HepG2 (cell line): ENCODE measurements around the gene TAGLN. TPM values are rescaled to one million over a fixed set of nuclear protein-coding genes. Genes with fewer than 3 reads are reported as not detected.

Experiments used
- ATAC-seq: fragments of 200-7000 bp; cut with Tn5 transposase; 3 replicates; pipeline ENCODE4 v1.9.1; 2020; ENCODE audit warnings: mild to moderate bottlenecking, moderate library complexity
- BruUV-seq: library from RNA; stranded (reverse); fragments of 400-500 nt; replicated peaks from 2 replicates; lab custom pipeline; 2021; lab: Mats Ljungman, UMichigan
- CTCF ChIA-PET: fragments of 300-600 bp; formaldehyde crosslinking; extraction: SDS; loops from one replicate; lab custom pipeline; 2021; ENCODE audit warnings: low total read pairs, inconsistent platforms, low intra/inter-chr PET ratio; lab: Yijun Ruan, JAX
- POLR2A ChIA-PET: fragments of 350-600 bp; sonication (Branson Sonifier 250); formaldehyde crosslinking; loops from one replicate; lab custom pipeline; 2020; ENCODE audit warnings: antibody characterized with exemption, inconsistent platforms; lab: Yijun Ruan, JAX
- DNase-seq: peaks from one replicate; pipeline ENCODE4 v3.0.0-alpha.2; 2015; ENCODE audit warnings: low spot score
- FAIRE-seq: peaks from 3 replicates; lab custom pipeline; 2011; peaks lifted over from hg19 to GRCh38; lab: Jason Lieb, UNC
- H2AFZ ChIP-seq: one replicate; pipeline ENCODE4 v1.6.1; 2011; ENCODE audit warnings: low read length, inconsistent platforms
- H3K27ac ChIP-seq: fragments of 300-600 bp; 3 replicates; pipeline ENCODE4 v1.8.0; 2011; ENCODE audit warnings: mixed run types, mild to moderate bottlenecking, mixed read lengths, low read length, inconsistent platforms; ENCODE audit not compliant: insufficient read depth; ENCODE audit errors: extremely low read length
- H3K27me3 ChIP-seq, 2 experiments: fragments of 200-600 bp in 1 of 2; 2 replicates in 1 of 2; 3 replicates in 1 of 2; pipeline versions ENCODE4 v1.6.0 to v1.8.0; 2011; ENCODE audit warnings: low read length in 2 of 2, mild to moderate bottlenecking in 2 of 2, moderate library complexity in 2 of 2, inconsistent platforms in 1 of 2; ENCODE audit not compliant: insufficient read depth in 2 of 2, control insufficient read depth in 1 of 2
- H3K36me3 ChIP-seq, 2 experiments: fragments of 200-600 bp in 1 of 2; replicated peaks in 1 of 2; 2 replicates in 1 of 2; 3 replicates in 1 of 2; pipeline versions ENCODE4 v1.5.1 to v1.8.0; 2011; ENCODE audit warnings: low read length in 2 of 2, inconsistent platforms in 1 of 2; ENCODE audit not compliant: insufficient read depth in 2 of 2, control insufficient read depth in 1 of 2
- H3K4me1 ChIP-seq: 2 replicates; pipeline ENCODE4 v1.5.1; 2012; ENCODE audit warnings: low read length, inconsistent platforms; ENCODE audit not compliant: insufficient read depth
- H3K4me2 ChIP-seq: 2 replicates; pipeline ENCODE4 v1.6.0; 2011; ENCODE audit warnings: low read depth, low read length, inconsistent platforms
- H3K4me3 ChIP-seq, 3 experiments: fragments of 200-600 bp in 1 of 3; sonication (generic), shearing (Covaris generic) in 1 of 3; replicated peaks in 1 of 3; 2 replicates each; pipeline ENCODE4 v1.5.1; 2011 to 2016; ENCODE audit warnings: low read length in 3 of 3, inconsistent platforms in 2 of 3, low read depth in 2 of 3, mild to moderate bottlenecking in 2 of 3, control low read depth in 1 of 3, mixed read lengths in 1 of 3; ENCODE audit not compliant: insufficient read depth in 1 of 3
- H3K79me2 ChIP-seq: one replicate; pipeline ENCODE4 v1.6.1; 2011; ENCODE audit warnings: low read length, inconsistent platforms; ENCODE audit not compliant: insufficient read depth
- H3K9ac ChIP-seq: 2 replicates; pipeline ENCODE4 v1.6.0; 2011; ENCODE audit warnings: mild to moderate bottlenecking, low read depth, low read length, inconsistent platforms; ENCODE audit not compliant: insufficient read depth
- H3K9me3 ChIP-seq: 2 replicates; pipeline ENCODE4 v1.5.1; 2012; ENCODE audit warnings: mild to moderate bottlenecking, low read length
- H4K20me1 ChIP-seq: 2 replicates; pipeline ENCODE4 v1.6.0; 2011; ENCODE audit warnings: inconsistent platforms, mild to moderate bottlenecking, low read length, moderate library complexity; ENCODE audit not compliant: insufficient read depth
- CAMTA2 ChIP-seq: sonication (generic); formaldehyde crosslinking; IDR thresholded peaks from 2 replicates; pipeline ENCODE4 v1.4.0; 2020; ENCODE audit warnings: mild to moderate bottlenecking, missing genetic modification reagents, borderline replicate concordance
- E2F2 ChIP-seq: sonication (generic); formaldehyde crosslinking; IDR thresholded peaks from 2 replicates; pipeline ENCODE4 v1.4.0; 2020; ENCODE audit warnings: missing genetic modification reagents, borderline replicate concordance
- MTA3 ChIP-seq: sonication (generic); formaldehyde crosslinking; IDR thresholded peaks from 2 replicates; pipeline ENCODE4 v1.4.0; 2020; ENCODE audit warnings: missing genetic modification reagents
- SP5 ChIP-seq: IDR thresholded peaks from 2 replicates; pipeline ENCODE4 v1.6.1; 2016; ENCODE audit warnings: low read depth, borderline replicate concordance
- ZNF652 ChIP-seq: IDR thresholded peaks from 2 replicates; pipeline ENCODE4 v1.6.1; 2016; ENCODE audit warnings: low read depth, borderline replicate concordance
- WGBS: methylation state at CpG from one replicate; pipeline ENCODE4 v1.1.6; 2017; ENCODE audit warnings: low lambda C conversion rate; 5-methylcytosine and 5-hydroxymethylcytosine counted together
- in situ Hi-C: cut with HindIII; loops from 2 replicates; pipeline ENCODE4 v1.10.0; 2017; ENCODE audit warnings: low pct_unique_long_range_greater_than_20kb; ENCODE audit not compliant: extremely low pct_ligation_motif_present
- intact Hi-C: fragments of 100-400 bp; cut with micrococcal nuclease; formaldehyde crosslinking; loops from one replicate; pipeline ENCODE4 v1.10.0; 2022; ENCODE audit not compliant: unreplicated experiment
- polyA plus RNA-seq, 8 experiments: library from polyadenylated mRNA; depleted of rRNA in 3 of 8; stranded (reverse) in 7 of 8; unstranded in 1 of 8; fragments of >200 nt; fragmentation: Illumina TruSeq in 4 of 8; extraction: Trizol in 4 of 8; gene quantifications; 2 replicates each; pipeline versions ENCODE4 v1.2.1 to v1.2.3, GENCODE V29; 2011 to 2016; ENCODE audit warnings: low read depth in 4 of 8, missing spikeins in 1 of 8, mixed read lengths in 1 of 8; ENCODE audit not compliant: insufficient read depth in 1 of 8
- total RNA-seq, 5 experiments: library from RNA; depleted of rRNA; stranded (reverse); fragments of >200 nt; fragmentation: Illumina TruSeq; extraction: Trizol; gene quantifications; 2 replicates each; pipeline ENCODE4 v1.2.3, GENCODE V29; 2016; ENCODE audit warnings: low read depth in 1 of 5
- TF ChIP-seq, protein P1 (sequence below): sonication (generic); formaldehyde crosslinking; IDR thresholded peaks from 2 replicates; pipeline ENCODE4 v1.5.0; 2020; ENCODE audit warnings: mild to moderate bottlenecking, missing genetic modification reagents, borderline replicate concordance

The TAGLN gene
- total and polyA plus RNA-seq, 2 of the 13 experiments (the other 11 are each of a cell fraction or from before 2014, with no cell fraction given): 12.6 to 75.4 TPM

DNA sequence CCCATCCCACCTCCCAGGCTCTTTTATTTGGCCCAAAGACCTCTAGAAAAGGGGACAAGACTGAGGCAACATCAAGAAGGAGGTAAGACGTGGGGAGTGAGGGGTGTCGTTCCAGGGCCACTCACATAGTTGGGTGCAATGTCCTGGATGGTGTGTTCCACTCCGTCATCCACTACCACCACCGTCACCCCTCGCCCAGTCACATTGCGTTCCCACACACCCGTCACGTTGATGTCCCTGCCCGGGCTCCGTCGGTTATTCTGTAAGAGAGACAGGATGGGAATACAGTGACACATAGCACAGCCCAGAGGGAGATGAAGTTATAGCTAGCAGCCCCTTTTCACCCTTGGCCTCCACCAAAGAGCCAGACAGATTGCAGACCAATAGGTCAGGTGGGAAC, 28.9 kb downstream of the TAGLN start:
- Histone ChIP-seq H3K36me3 (peaks cover 2 to 9% of the 10 kb centered on the region in 2 experiments; a peak in 1 of 5 replicates), H4K20me1 (no peaks in the 10 kb centered on the region), H3K27ac (no peak overlapping the region), H3K4me1 (peaks cover 32% of the 10 kb centered on the region), H3K9ac (no peak overlapping the region), H3K4me3 (no peak overlapping the region), H3K27me3 (no peaks in the 10 kb centered on the region), H2AFZ (no peak overlapping the region), H3K79me2 (peaks cover 3% of the 10 kb centered on the region), H3K4me2 (no peak overlapping the region), H3K9me3 (no peaks in the 10 kb centered on the region)
- in situ Hi-C loops: no loop called here
- intact Hi-C loops: loop anchor here (10.0 kb wide), 1 partner anchor 123 kb away; no protein-coding TSS in a partner anchor
- ChIA-PET POLR2A (no interaction called here), CTCF (interaction anchor here (3.0 kb wide), 1 partner anchor 47 kb away, joined by 32 read pairs; no protein-coding TSS in a partner anchor)
- 95% methylated on average over 11 of the region's 11 CpGs for WGBS
- TF ChIP-seq E2F2 (no peak), SP5 (CRISPR knock-in tag) (no peak)
- DNase-seq: no peak
- no peak for FAIRE-seq
- no peak for ATAC-seq
- BruUV-seq: no TSS peak

DNA sequence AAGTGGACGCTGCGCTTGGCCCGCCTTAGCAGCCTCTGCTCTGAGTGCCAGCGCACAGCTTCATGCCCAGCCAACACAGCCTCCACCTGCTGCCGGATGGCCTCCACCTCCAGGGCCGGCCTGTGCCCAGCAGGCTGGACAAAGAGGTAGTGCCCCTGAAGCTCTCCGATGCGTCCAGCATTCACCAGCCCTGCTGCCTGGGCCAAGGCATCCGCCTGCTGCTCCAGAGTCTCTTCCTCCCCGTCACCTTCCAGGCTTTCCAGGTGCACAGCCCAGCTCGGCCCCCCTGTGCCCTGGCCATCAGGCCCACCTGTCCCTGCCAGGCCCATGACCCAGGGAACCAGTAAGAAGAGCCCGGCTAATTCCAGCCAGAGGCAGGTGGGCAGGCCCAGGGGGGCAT, 30.2 kb downstream of the TAGLN start:
- Histone ChIP-seq H3K9me3 (no peaks in the 10 kb centered on the region), H3K36me3 (peaks cover 2 to 9% of the 10 kb centered on the region in 2 experiments; a peak in 1 of 5 replicates), H3K4me3 (no peak overlapping the region), H2AFZ (no peak overlapping the region), H3K79me2 (peaks cover 10% of the 10 kb centered on the region), H3K27me3 (no peaks in the 10 kb centered on the region), H4K20me1 (no peaks in the 10 kb centered on the region), H3K4me1 (peaks cover 37% of the 10 kb centered on the region), H3K9ac (no peak overlapping the region), H3K27ac (no peak overlapping the region), H3K4me2 (no peak overlapping the region)
- ATAC-seq (no peak), DNase-seq (no peak), FAIRE-seq (no peak)
- WGBS: 100% methylated on average over 1 of the region's 12 CpGs
- ChIA-PET CTCF (no interaction called here), POLR2A (no interaction called here)
- in situ Hi-C loops (no loop called here), intact Hi-C loops (loop anchor here (10.0 kb wide), 1 partner anchor 125 kb away; no protein-coding TSS in a partner anchor)
- no TSS peak for BruUV-seq
- TF ChIP-seq, protein P1, sequence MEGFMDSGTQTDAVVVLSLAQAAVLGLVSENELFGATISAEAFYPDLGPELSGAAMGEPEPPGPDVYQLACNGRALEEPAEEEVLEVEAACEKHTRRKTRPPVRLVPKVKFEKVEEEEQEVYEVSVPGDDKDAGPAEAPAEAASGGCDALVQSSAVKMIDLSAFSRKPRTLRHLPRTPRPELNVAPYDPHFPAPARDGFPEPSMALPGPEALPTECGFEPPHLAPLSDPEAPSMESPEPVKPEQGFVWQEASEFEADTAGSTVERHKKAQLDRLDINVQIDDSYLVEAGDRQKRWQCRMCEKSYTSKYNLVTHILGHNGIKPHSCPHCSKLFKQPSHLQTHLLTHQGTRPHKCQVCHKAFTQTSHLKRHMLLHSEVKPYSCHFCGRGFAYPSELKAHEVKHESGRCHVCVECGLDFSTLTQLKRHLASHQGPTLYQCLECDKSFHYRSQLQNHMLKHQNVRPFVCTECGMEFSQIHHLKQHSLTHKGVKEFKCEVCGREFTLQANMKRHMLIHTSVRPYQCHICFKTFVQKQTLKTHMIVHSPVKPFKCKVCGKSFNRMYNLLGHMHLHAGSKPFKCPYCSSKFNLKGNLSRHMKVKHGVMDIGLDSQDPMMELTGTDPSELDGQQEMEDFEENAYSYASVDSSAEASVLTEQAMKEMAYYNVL: no peak
- TF ChIP-seq ZNF652 (CRISPR knock-in tag) (no peak), CAMTA2 (CRISPR knock-in tag) (no peak), MTA3 (CRISPR knock-in tag) (no peak)
